Eye (tissue), 1 donor: Measurements from ENCODE around the gene EEFSEC.

Experiments used
- DNase-seq: peaks from one replicate; pipeline ENCODE4 v3.0.0-alpha.2; 2015

The EEFSEC gene

GRCh38 chr3:128356822-128357221 lies 203.5 kb downstream of the EEFSEC start:
- peak; percentile 66 for DNase-seq

- DNase-seq: no peak
Observed at GRCh38 chr3:128357538-128357937, 204.3 kb downstream of the EEFSEC start.

GRCh38 chr3:128358156-128358895 lies 205.0 kb downstream of the EEFSEC start:
- no peak for DNase-seq

GRCh38 chr3:128359060-128359664 lies 205.9 kb downstream of the EEFSEC start:
- no peak for DNase-seq

- no peak for DNase-seq
Observed at GRCh38 chr3:128359846-128360642, 206.8 kb downstream of the EEFSEC start.

GRCh38 chr3:128360705-128361271 lies 207.5 kb downstream of the EEFSEC start:
- no peak for DNase-seq

- no peak for DNase-seq
Observed at GRCh38 chr3:128362026-128362965, 209.0 kb downstream of the EEFSEC start.

GRCh38 chr3:128364291-128364690 lies 211.0 kb downstream of the EEFSEC start:
- DNase-seq: no peak

- no peak for DNase-seq
Observed at GRCh38 chr3:128364808-128365360, 211.6 kb downstream of the EEFSEC start.

- DNase-seq: no peak
Observed at GRCh38 chr3:128366136-128366535, 212.9 kb downstream of the EEFSEC start.

- DNase-seq: no peak
Observed at GRCh38 chr3:128366652-128367051, 213.4 kb downstream of the EEFSEC start.

GRCh38 chr3:128367221-128367620 lies 213.9 kb downstream of the EEFSEC start:
- no peak for DNase-seq

- no peak for DNase-seq
Observed at GRCh38 chr3:128367761-128368160, 214.5 kb downstream of the EEFSEC start.

GRCh38 chr3:128368626-128369025 lies 215.3 kb downstream of the EEFSEC start:
- no peak for DNase-seq

GRCh38 chr3:128369121-128369703 lies 215.9 kb downstream of the EEFSEC start:
- DNase-seq: no peak

- no peak for DNase-seq
Observed at GRCh38 chr3:128369881-128370642, 216.8 kb downstream of the EEFSEC start.

GRCh38 chr3:128372281-128372680 lies 219.0 kb downstream of the EEFSEC start:
- no peak for DNase-seq

GRCh38 chr3:128372707-128373533 lies 219.6 kb downstream of the EEFSEC start:
- DNase-seq: no peak

GRCh38 chr3:128374746-128375445 lies 221.6 kb downstream of the EEFSEC start:
- no peak for DNase-seq
